H1 (cell line): Measurements from ENCODE around the gene PVALB.

ENCODE experiments used
- CHD2 ChIP-seq: IDR thresholded peaks from 2 replicates; pipeline ENCODE4 v1.6.1; 2012; ENCODE audit warnings: low read length, improper control_type of control experiment
- CHD7 ChIP-seq: fragments of 300-600 bp; sonication (generic); IDR thresholded peaks from 2 replicates; pipeline ENCODE4 v1.7.1; 2012; ENCODE audit warnings: low read length, moderate library complexity, mild to moderate bottlenecking, inconsistent platforms; ENCODE audit not compliant: insufficient replicate concordance
- EZH2 ChIP-seq: fragments of 200-600 bp; sonication (generic); IDR thresholded peaks from 2 replicates; pipeline ENCODE4 v1.7.1; 2012; ENCODE audit warnings: low read depth, mild to moderate bottlenecking, moderate library complexity, low read length, inconsistent platforms; ENCODE audit not compliant: severe bottlenecking
- FOSL1 ChIP-seq: IDR thresholded peaks from 2 replicates; pipeline ENCODE4 v1.6.1; 2011; ENCODE audit warnings: mild to moderate bottlenecking, low read depth, low read length, moderate library complexity; ENCODE audit not compliant: insufficient read depth
- MAX ChIP-seq: IDR thresholded peaks from 2 replicates; pipeline ENCODE4 v1.6.1; 2012; ENCODE audit warnings: inconsistent platforms
- SP1 ChIP-seq: IDR thresholded peaks from 2 replicates; pipeline ENCODE4 v1.6.1; 2011; ENCODE audit warnings: low read depth, low read length
- TAF1 ChIP-seq: IDR thresholded peaks from 2 replicates; pipeline ENCODE4 v1.6.1; 2011; ENCODE audit warnings: mild to moderate bottlenecking, low read depth, low read length
- TF ChIP-seq, protein P1 (sequence below), 3 experiments: IDR thresholded peaks; 1 replicate in 2 of 3; 2 replicates in 1 of 3; pipeline versions ENCODE4 v1.5.1 to v1.6.1; 2011; ENCODE audit warnings: low read length in 3 of 3, mild to moderate bottlenecking in 3 of 3, inconsistent platforms in 2 of 3, low read depth in 1 of 3, moderate library complexity in 1 of 3; ENCODE audit not compliant: insufficient read depth in 1 of 3; ENCODE audit errors: control extremely low read depth in 1 of 3

DNA sequence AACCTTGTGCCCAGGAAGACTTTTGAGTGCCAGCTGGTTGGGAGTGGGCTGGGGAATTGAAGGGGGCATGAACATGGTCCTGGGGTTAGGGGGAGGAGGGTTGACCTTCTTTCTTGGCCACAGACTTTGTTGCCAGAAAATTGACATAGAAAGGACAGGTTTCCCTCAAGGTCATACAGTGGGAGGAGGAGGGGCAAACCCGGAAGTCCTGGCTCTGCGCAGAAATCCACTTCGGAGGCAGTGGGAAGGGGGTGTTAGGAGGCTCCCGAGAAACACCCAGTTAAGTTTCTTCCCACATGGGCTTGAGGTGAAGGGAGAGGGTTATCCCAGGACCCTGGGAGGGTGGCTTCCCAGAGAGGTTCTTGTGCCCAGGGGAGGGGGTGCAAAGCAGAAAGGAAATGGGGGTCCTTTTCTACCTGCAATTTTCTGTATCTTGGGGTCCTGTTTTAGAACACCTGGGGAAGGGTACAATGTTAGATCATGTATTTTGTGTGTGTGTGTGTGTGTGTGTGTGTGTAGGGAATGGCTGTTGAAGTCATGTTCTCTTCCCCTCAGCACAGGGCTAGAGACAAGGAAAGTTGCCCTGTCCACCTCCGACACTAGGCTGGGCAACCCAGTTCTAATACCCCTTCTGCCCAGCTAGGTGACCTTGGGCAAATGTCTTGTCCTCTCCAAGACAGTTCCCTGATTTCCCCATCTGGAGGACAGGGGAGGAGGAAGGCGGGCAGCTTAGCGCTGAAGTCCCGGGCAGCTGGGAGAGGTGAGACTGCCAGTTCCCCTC, 1.1 kb downstream of the PVALB start:
- TF ChIP-seq FOSL1 (no peak), EZH2 (no peak), MAX (no peak), SP1 (no peak), TAF1 (no peak), CHD7 (no peak), CHD2 (no peak)
- TF ChIP-seq, protein P1, sequence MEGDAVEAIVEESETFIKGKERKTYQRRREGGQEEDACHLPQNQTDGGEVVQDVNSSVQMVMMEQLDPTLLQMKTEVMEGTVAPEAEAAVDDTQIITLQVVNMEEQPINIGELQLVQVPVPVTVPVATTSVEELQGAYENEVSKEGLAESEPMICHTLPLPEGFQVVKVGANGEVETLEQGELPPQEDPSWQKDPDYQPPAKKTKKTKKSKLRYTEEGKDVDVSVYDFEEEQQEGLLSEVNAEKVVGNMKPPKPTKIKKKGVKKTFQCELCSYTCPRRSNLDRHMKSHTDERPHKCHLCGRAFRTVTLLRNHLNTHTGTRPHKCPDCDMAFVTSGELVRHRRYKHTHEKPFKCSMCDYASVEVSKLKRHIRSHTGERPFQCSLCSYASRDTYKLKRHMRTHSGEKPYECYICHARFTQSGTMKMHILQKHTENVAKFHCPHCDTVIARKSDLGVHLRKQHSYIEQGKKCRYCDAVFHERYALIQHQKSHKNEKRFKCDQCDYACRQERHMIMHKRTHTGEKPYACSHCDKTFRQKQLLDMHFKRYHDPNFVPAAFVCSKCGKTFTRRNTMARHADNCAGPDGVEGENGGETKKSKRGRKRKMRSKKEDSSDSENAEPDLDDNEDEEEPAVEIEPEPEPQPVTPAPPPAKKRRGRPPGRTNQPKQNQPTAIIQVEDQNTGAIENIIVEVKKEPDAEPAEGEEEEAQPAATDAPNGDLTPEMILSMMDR (IDR thresholded peaks at IDR 0.05; ENCODE audit: control extremely low read depth in 1 of 3, insufficient read depth in 1 of 3, low read depth in 1 of 3, low read length in 3 of 3) = no peak
